Measurements from ENCODE around the gene DUSP1. TPM values are rescaled to one million over a fixed set of nuclear protein-coding genes. Genes with fewer than 3 reads are reported as not detected.

DUSP1 gene
- total RNA-seq, 4 donors from 2014 or later: 613 to 1,025 (median 690) TPM

- intact Hi-C loops (cut with DNase I): no loop called here
- Histone ChIP-seq H3K9me3 (no peaks in the 10 kb centered on the region), H3K27me3 (no peaks in the 10 kb centered on the region), H3K27ac (no peak overlapping the region), H3K36me3 (no peaks in the 10 kb centered on the region), H3K4me1 (peaks cover 0 to 9% of the 10 kb centered on the region in 2 donors), H3K4me3 (replicated peaks in 1 of 3) (no peak overlapping the region)
- DNase-seq: no peak
- TF ChIP-seq CTCF (IDR thresholded peaks at IDR 0.05): no peak
- no peak for TF ChIP-seq POLR2A (IDR thresholded peaks at IDR 0.05)
- 90 to 94% methylated on average over 4 of the region's 4 CpGs for WGBS, 2 donors
Measured at GRCh38 chr5:172802567-172803176, 31.7 kb upstream of the DUSP1 start.

GRCh38 chr5:172802112-172802511 lies 31.1 kb upstream of the DUSP1 start:
- Histone ChIP-seq H3K27ac (no peak overlapping the region), H3K4me3 (replicated peaks in 1 of 3) (no peak overlapping the region), H3K9me3 (no peaks in the 10 kb centered on the region), H3K36me3 (no peaks in the 10 kb centered on the region), H3K4me1 (peaks cover 0 to 9% of the 10 kb centered on the region in 2 donors), H3K27me3 (no peaks in the 10 kb centered on the region)
- intact Hi-C loops (cut with DNase I): no loop called here
- TF ChIP-seq CTCF (IDR thresholded peaks at IDR 0.05) (no peak), POLR2A (IDR thresholded peaks at IDR 0.05) (no peak)
- DNase-seq: no peak
- WGBS, 2 donors: 97 to 100% methylated on average over 2 of the region's 2 CpGs

- 80 to 86% methylated on average over 4 of the region's 4 CpGs for WGBS, 2 donors
- no peak for DNase-seq
- H3K27me3 ChIP-seq: no peaks in the 10 kb centered on the region
- TF ChIP-seq POLR2A (IDR thresholded peaks at IDR 0.05) (no peak), CTCF (IDR thresholded peaks at IDR 0.05) (no peak)
- H3K4me3 ChIP-seq (replicated peaks in 1 of 3): no peak overlapping the region
- intact Hi-C loops (cut with DNase I): no loop called here
- H3K36me3 ChIP-seq: no peaks in the 10 kb centered on the region
- no peaks in the 10 kb centered on the region for H3K9me3 ChIP-seq
- peaks cover 0 to 9% of the 10 kb centered on the region in 2 donors for H3K4me1 ChIP-seq
- H3K27ac ChIP-seq: no peak overlapping the region
Measured at GRCh38 chr5:172801179-172801671, 30.2 kb upstream of the DUSP1 start.

- Histone ChIP-seq H3K4me1 (peaks cover 0 to 12% of the 10 kb centered on the region in 2 donors), H3K36me3 (no peaks in the 10 kb centered on the region), H3K27ac (peak overlapping the region in 1 of 3 donors; percentile 14), H3K4me3 (replicated peaks in 1 of 3) (no peak overlapping the region), H3K27me3 (no peaks in the 10 kb centered on the region), H3K9me3 (no peaks in the 10 kb centered on the region)
- no peak for TF ChIP-seq POLR2A (IDR thresholded peaks at IDR 0.05)
- no peak for TF ChIP-seq CTCF (IDR thresholded peaks at IDR 0.05)
- DNase-seq: peak; percentile 20 to 27
- intact Hi-C loops (cut with DNase I): no loop called here
- WGBS, 2 donors: 77 to 81% methylated on average over 12 to 16 of the region's 16 CpGs
Measured at GRCh38 chr5:172800088-172800551, 29.1 kb upstream of the DUSP1 start.

GRCh38 chr5:172799416-172799815 lies 28.4 kb upstream of the DUSP1 start:
- Histone ChIP-seq H3K27ac (peak overlapping the region in 2 of 3 donors; percentile 7 to 14), H3K9me3 (no peaks in the 10 kb centered on the region), H3K4me1 (peaks cover 0 to 18% of the 10 kb centered on the region in 2 donors), H3K4me3 (replicated peaks in 1 of 3) (no peak overlapping the region), H3K36me3 (no peaks in the 10 kb centered on the region), H3K27me3 (no peaks in the 10 kb centered on the region)
- 91 to 93% methylated on average over 6 of the region's 6 CpGs for WGBS, 2 donors
- intact Hi-C loops (cut with DNase I): no loop called here
- DNase-seq: no peak
- TF ChIP-seq CTCF (IDR thresholded peaks at IDR 0.05): no peak
- TF ChIP-seq POLR2A (IDR thresholded peaks at IDR 0.05): no peak

Data from thyroid gland (tissue), 4 donors.